ENCODE measurements around the gene STUM.

DNA sequence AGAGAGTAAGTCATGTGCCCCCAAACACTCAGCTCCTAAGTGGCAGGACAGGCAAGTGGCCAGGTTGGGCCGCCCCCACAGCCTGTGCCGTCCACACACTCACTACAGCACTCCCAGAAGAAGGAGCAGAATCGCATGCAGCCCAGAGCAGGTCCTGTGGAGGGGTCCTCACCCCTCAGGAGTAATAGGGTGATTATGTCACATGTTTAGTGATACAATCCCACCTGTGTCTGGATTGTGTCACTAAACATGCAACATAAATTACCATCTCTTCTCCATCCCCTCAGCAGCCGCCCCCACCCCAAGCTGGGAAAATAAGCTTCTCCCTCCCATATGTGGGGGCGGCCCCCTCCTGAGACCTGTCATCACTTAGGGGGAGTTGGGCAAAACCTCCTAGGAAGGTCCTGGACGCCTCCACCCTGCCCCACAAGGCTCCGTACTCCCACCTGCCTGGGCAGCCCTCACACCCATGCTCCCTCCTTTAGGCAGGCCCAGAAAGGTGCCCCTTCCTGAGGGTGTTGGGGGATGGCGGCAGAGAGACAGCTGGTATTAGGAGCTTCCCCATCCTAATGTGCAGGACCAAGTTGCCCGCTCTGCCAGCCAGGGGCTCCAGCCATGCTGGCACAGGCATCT is 56.9 kb downstream of the STUM start:
- no peak for TF ChIP-seq CTCF (IDR thresholded peaks at IDR 0.05)
- no peak for TF ChIP-seq POLR2A (IDR thresholded peaks at IDR 0.05)

Data from adrenal gland (tissue), 5 donors.